Liver (tissue), 3 donors: ENCODE data around the gene SETBP1.

Experiments used
- CTCF ChIP-seq: fragments of 150-350 bp; IDR thresholded peaks from 2 replicates; pipeline ENCODE4 v1.5.1; 2017; ENCODE audit warnings: improper control_type of control experiment, low read depth, low read length; ENCODE audit not compliant: missing input control
- FOXA1 ChIP-seq: IDR thresholded peaks from 2 replicates; pipeline ENCODE4 v1.6.1; 2016; ENCODE audit warnings: antibody characterized with exemption
- MAX ChIP-seq: IDR thresholded peaks from 2 replicates; pipeline ENCODE4 v1.6.1; 2016; ENCODE audit warnings: antibody characterized with exemption
- RAD21 ChIP-seq, 2 donors: IDR thresholded peaks; 2 replicates each; pipeline ENCODE4 v1.6.1; 2016; ENCODE audit warnings: antibody characterized with exemption in 2 of 2, mild to moderate bottlenecking in 2 of 2
- RXRA ChIP-seq, 2 donors: IDR thresholded peaks; 2 replicates each; pipeline ENCODE4 v1.6.1; 2017 to 2018; ENCODE audit warnings: antibody characterized with exemption in 2 of 2, mild to moderate bottlenecking in 1 of 2
- donor health status: healthy.
- donor health status: healthy.

GRCh38 chr18:45084206-45084605 is 403.5 kb downstream of the SETBP1 start:
- TF ChIP-seq CTCF (no peak), MAX (no peak), RAD21 (IDR thresholded peaks at IDR 0.05) (no peak), FOXA1 (no peak), RXRA (IDR thresholded peaks at IDR 0.05) (no peak)
